HG03139 (cell line): Measurements from ENCODE around the gene MS4A1.
"Not testable (repeated sequence)": the region's sequence is repeated elsewhere in the genome, so short reads cannot be mapped to it uniquely, and the experiment has no call there.

Source experiments
- ATAC-seq: cut with Tn5 transposase; IDR thresholded peaks from one replicate; pipeline ENCODE4 v1.9.1; 2021; ENCODE audit not compliant: unreplicated experiment

MS4A1 gene

DNA sequence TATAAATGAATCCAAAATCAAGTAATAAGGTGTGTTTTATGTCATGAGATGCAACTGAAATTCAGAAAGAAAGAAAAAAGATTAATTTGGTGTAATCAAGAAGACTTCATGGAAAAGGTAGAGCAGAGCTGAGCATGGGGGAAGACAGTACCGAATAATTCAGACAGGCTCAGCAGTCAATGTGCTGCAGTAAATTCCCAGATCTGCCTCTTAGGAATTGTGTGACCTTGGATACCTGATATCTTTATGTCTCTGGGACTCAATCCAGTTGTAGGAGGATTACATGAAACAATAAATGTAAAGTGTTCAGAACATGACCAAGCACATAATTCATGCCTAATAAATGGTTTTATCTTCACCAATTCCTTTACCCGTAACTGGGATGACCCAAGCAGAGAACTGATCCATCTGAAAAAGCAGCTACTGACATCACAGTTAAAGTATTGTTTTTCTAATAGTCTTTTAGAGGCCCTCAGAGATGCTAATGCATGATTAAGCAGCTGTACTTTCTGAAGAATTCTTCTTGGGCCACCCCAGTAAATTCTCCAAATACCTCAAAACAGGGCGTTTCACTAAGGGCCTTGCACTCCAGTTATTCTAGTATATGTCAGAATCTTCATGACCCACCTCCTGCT lies 44.7 kb downstream of the MS4A1 start:
- no peak for ATAC-seq

DNA sequence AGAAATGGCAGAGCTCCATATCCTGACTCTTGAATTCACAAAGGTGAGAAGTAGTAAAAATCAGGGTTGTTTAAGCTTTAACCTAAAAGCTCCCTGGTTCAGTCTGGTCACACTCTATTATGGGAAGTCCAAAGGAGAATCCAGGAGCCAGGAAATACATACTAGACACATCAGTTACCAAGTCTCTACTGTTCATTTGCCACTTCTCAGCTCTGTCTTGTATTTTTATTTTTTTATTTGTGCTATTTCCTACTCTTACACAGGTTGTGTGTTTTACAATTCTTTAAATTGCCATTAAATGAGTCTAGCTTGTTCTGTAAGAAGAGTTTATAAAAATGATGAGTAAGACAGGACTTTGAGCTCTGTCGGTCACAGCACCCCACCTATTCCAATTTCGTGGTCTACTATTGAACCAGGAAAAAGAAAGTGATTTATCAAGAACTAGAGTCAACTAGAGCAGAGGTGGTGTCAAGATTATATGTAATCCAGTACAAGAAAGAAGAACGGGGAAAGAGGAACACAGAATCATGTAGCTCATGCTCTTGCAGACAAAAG lies 46.7 kb downstream of the MS4A1 start:
- no peak for ATAC-seq

DNA sequence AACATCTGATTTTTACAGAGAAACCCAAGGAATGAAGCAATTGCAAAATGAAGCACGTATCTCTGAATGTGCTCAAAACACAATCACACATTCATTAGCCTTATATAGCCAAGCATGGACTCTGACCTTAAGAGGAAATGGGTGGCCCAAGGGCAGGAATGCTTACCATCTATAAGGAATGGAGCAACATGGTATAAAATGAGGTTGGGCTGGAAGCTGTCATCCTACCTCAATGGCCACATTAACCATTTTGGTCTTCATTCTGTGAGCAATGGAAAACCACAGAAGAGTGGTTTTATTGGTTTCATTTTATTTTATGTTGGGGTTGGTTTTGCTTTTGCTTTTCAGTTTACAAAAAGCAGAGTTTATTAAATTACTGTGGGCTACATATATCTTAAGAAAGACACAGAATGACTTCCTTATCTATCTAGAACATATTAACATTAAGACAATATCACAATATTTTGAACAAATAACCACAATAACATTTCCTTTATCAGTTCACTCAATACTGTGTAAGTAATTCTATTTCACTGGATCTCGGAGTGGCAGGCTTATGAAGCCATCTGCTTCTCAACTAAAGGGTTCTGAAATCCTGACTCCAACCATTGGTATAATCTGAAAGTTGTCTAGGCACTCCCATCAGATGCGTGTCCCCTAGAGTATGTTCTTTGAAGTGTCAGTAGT lies 48.7 kb downstream of the MS4A1 start:
- ATAC-seq: no peak

DNA sequence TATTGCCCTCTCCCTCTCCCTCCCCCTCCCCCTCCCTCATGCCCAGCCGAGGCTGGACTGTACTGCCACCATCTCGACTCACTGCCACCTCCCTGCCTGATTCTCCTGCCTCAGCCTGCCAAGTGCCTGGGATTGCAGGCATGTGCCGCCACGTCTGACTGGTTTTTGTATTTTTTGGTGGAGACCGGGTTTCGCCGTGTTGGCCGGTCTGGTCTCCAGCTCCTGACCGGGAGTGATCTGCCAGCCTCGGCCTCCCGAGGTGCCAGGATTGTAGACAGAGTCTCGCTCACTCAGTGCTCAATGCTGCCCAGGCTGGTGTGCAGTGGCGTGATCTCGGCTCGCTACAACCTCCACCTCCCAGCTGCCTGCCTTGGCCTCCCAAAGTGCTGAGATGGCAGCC lies 54.0 kb downstream of the MS4A1 start:
- not testable (repeated sequence) for ATAC-seq

DNA sequence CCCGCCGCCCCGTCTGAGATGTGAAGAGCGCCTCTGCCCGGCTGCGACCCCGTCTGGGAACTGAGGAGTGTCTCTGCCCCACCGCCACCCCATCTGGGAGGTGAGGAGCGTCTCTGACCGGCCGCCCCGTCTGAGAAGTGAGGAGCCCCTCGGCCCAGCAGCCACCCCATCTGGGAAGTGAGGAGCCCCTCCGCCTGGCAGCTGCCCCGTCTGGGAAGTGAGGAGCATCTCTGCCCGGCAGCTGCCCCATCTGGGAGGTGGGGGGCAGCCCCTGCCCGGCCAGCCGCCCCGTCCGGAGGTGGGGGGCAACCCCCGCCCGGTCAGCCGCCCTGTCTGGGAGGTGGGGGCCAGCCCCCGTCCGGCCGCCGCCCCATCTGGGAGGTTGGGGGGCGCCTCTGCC lies 54.6 kb downstream of the MS4A1 start:
- not testable (repeated sequence) for ATAC-seq

DNA sequence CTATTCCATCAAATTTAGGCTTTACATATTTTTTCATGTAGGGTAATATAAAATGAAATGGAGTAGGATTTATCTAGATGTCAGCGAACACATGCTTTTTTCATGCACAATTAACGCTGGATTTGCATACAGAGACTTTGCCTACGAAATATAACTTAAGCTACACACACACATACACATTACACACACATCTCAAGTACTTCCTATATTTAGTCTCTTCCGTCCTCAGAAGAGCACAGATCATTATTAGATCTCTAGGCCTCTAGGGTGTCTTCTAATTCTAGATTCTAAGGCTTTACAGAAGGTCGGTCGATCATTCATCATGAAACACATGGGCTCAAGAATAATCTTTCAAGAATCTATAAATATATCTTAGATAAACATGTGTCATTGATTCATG lies 55.7 kb downstream of the MS4A1 start:
- no peak for ATAC-seq

DNA sequence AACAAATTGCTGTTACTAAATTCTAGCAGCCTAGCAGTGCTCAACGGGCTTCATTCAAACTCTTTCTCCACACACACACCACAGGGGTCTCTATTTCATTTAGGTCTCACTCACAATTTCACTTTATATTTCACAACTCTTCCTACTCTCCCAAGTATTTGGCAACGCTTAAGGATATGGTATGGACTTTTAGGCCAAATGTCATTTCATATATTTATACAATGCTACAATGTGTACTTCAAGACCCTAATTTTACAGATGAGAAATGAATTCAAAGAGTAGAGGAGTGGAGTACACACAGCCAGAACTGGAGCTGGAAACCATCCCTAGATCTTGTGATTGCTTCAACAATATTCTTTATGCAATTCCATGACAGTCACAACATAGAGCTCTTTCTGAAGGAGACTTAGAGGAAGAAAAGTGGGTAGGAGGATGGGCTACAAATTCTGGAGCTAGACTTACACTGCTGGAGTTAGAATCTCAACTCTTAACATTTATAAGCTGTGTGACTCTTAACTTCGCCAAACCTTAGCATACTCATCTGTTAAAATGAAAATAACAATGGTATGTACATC lies 57.1 kb downstream of the MS4A1 start:
- no peak for ATAC-seq

DNA sequence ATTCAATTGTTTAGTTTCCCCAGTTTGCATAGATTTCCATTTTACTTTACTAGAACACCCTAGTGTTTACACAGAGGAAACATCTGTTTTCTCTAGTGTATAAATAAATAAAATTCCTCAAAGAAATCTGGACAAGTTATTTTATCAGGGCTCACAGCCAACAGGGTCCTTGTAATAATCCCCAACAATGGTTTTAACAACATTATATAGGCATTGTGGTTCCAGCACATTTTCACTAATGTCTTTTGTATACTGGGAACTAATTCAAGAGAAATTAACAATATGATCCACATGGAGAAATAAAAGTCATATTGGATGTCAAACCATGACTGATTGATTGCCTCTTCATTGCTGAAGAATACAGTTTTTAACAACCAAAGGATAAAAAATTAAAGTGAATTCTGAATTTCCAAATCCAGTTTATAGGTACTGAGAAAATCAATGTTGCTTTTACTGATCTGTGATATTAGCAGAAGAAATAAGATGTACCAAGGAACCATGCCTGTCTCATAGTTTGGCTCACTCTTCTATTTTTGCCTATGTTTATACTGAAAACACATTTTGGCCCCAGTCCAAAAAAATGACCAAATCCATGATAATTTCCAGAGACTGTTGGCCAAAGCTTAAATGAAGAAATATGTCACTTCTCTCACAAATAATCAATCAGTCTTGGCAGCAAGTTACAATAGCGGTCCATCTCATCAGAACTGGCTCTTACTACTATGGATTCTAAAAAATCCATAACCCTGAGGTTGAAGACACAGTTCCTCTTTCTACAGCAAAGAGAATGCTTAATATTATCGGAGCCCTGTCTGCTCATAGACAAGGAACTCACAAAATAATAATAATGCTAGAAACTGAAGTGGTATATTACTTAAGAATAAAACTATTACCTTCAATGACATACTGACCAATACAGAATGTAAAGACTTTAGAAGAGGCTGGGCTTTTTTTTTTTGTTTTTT lies 58.1 kb downstream of the MS4A1 start:
- no peak for ATAC-seq

DNA sequence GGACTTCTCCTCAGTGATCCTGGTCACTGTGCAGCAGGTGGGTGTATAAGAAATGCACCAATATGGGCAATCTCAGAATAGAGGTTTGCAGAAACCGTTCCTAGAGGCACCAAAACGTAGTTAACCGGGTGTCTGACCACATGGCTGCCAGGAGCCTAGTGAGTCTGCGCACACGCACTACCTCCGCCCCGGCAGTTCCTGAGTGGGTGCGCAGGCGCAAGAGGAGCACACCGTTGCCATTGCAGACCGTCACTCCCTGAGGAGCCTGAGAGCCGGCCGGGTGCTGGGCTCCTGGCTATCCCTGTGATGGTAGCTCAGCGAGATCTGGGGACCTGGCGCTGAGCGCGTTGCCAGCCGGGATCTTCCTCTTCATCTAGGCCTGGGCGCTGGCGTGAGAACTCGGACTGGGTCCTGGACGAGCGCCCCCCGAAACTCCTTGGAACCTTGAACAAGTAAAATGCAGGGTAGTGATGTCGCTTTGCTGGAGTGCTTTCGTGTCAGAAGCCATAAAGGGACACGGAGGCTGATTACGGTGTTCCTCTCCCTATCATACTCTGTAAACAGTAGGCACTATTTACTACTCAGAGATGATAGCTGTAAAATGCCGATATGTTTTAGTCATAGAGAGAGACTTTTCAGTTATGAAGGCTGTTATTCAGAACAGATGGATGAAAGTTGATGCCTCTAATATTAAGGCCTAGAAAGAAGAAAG lies 59.7 kb downstream of the MS4A1 start, which contains the start of gene MS4A13:
MS4A13 (plus strand) TSS at position 249 of the 712 bp plus-strand sequence. CDS start 2,692 bp downstream, outside the sequence.
- ATAC-seq: no peak
